Glomerular endothelial cell (primary cell): ENCODE measurements around the gene FKBP2. TPM values are rescaled to one million over a fixed set of nuclear protein-coding genes. Genes with fewer than 3 reads are reported as not detected.

Experiments used
- DNase-seq: peaks from one replicate; pipeline ENCODE4 v3.0.0-alpha.2; 2011; ENCODE audit warnings: low read depth, low spot score; ENCODE audit errors: extremely low read depth
- total RNA-seq: library from RNA; depleted of rRNA; stranded (reverse); fragments of >200 nt; gene quantifications from 2 replicates; pipeline ENCODE4 v1.2.3, GENCODE V29; 2015

The FKBP2 gene
- total RNA-seq: 52.4 and 52.8 TPM in 2 replicates

GRCh38 chr11:64240435-64241240 is at the start of gene FKBP2:
TSS of gene FKBP2 (plus strand) at chr11:64241095. CDS start at chr11:64242388, 1,293 bp downstream.
- peak; percentile 55 for DNase-seq

- DNase-seq: no peak
Measured at GRCh38 chr11:64192434-64192833, 48.5 kb upstream of the FKBP2 start.

GRCh38 chr11:64196626-64197025 is 44.3 kb upstream of the FKBP2 start:
- DNase-seq: no peak

- DNase-seq: no peak
Measured at GRCh38 chr11:64198511-64198910, 42.4 kb upstream of the FKBP2 start.

- DNase-seq: no peak
Measured at GRCh38 chr11:64201543-64201942, 39.4 kb upstream of the FKBP2 start.

- DNase-seq: no peak
Measured at GRCh38 chr11:64202992-64203391, 37.9 kb upstream of the FKBP2 start.

- DNase-seq: no peak
Measured at GRCh38 chr11:64203421-64204079, 37.3 kb upstream of the FKBP2 start.

- DNase-seq: no peak
Measured at GRCh38 chr11:64204080-64204440, 36.8 kb upstream of the FKBP2 start.

GRCh38 chr11:64204464-64204989 is 36.4 kb upstream of the FKBP2 start:
- DNase-seq: peak; percentile 70

GRCh38 chr11:64206457-64207255 is 34.2 kb upstream of the FKBP2 start, which contains the start of gene FERMT3:
TSS of gene FERMT3 (plus strand) at chr11:64206721. CDS start at chr11:64207365, 644 bp downstream.
- no peak for DNase-seq

GRCh38 chr11:64207256-64208085 is 33.4 kb upstream of the FKBP2 start:
- no peak for DNase-seq

GRCh38 chr11:64208086-64208795 is 32.7 kb upstream of the FKBP2 start:
- DNase-seq: no peak

GRCh38 chr11:64208796-64209562 is 31.9 kb upstream of the FKBP2 start:
- no peak for DNase-seq

- no peak for DNase-seq
Measured at GRCh38 chr11:64209563-64209843, 31.4 kb upstream of the FKBP2 start.

- DNase-seq: no peak
Measured at GRCh38 chr11:64210301-64211020, 30.4 kb upstream of the FKBP2 start.

- no peak for DNase-seq
Measured at GRCh38 chr11:64211181-64211872, 29.6 kb upstream of the FKBP2 start.

- no peak for DNase-seq
Measured at GRCh38 chr11:64216879-64217278, 24.0 kb upstream of the FKBP2 start.
